PC-9 (cell line): Measurements from ENCODE around the gene CUX1.

Source experiments
- CTCF ChIP-seq: fragments of 200-600 bp; sonication (generic); conservative IDR thresholded peaks from 2 replicates; pipeline ENCODE4 v1.6.1; 2017; ENCODE audit warnings: mixed run types, antibody characterized with exemption, mild to moderate bottlenecking, moderate library complexity
- EZH2 ChIP-seq: fragments of 200-600 bp; sonication (generic); IDR thresholded peaks from 2 replicates; pipeline ENCODE4 v1.8.0; 2017; ENCODE audit warnings: antibody characterized with exemption, low read depth

GRCh38 chr7:102059524-102059923 lies 242.1 kb downstream of the CUX1 start:
- TF ChIP-seq CTCF (no peak), EZH2 (no peak)
